MV-4-11 (cell line): ENCODE measurements around the gene CDC42EP3.

Experiments
- DNase-seq: peaks from one replicate; lab custom pipeline; 2025; lab: John Stamatoyannopoulos, UW

Gene CDC42EP3

GRCh38 chr2:37618326-37618725, 53.1 kb downstream of the CDC42EP3 start:
- no peak for DNase-seq

GRCh38 chr2:37617119-37617892, 54.1 kb downstream of the CDC42EP3 start:
- DNase-seq = no peak

GRCh38 chr2:37616677-37617005, 54.8 kb downstream of the CDC42EP3 start:
- DNase-seq = no peak

GRCh38 chr2:37615804-37616676, 55.4 kb downstream of the CDC42EP3 start:
- peak; percentile 91 for DNase-seq

GRCh38 chr2:37614061-37614738, 57.2 kb downstream of the CDC42EP3 start:
- peak; percentile 12 for DNase-seq

GRCh38 chr2:37612382-37612781, 59.1 kb downstream of the CDC42EP3 start:
- DNase-seq = no peak

- DNase-seq = no peak
Measured at GRCh38 chr2:37610638-37611289, 60.7 kb downstream of the CDC42EP3 start.

GRCh38 chr2:37609782-37610181, 61.7 kb downstream of the CDC42EP3 start:
- DNase-seq = no peak

GRCh38 chr2:37604716-37605115, 66.7 kb downstream of the CDC42EP3 start:
- DNase-seq = no peak

GRCh38 chr2:37602702-37603101, 68.7 kb downstream of the CDC42EP3 start:
- DNase-seq = no peak

- DNase-seq = no peak
Measured at GRCh38 chr2:37602040-37602439, 69.4 kb downstream of the CDC42EP3 start.

GRCh38 chr2:37601569-37601968, 69.9 kb downstream of the CDC42EP3 start:
- DNase-seq = no peak

- peak; percentile 93 for DNase-seq
Measured at GRCh38 chr2:37600735-37601134, 70.7 kb downstream of the CDC42EP3 start.

- DNase-seq = no peak
Measured at GRCh38 chr2:37599688-37600525, 71.5 kb downstream of the CDC42EP3 start.

- no peak for DNase-seq
Measured at GRCh38 chr2:37593694-37594093, 77.7 kb downstream of the CDC42EP3 start.

GRCh38 chr2:37593024-37593423, 78.4 kb downstream of the CDC42EP3 start:
- no peak for DNase-seq
